HepG2 (cell line): ENCODE results near the gene PRRG3. TPM values are rescaled to one million over a fixed set of nuclear protein-coding genes. Genes with fewer than 3 reads are reported as not detected.

Source experiments
- ATAC-seq: fragments of 200-7000 bp; cut with Tn5 transposase; 3 replicates; pipeline ENCODE4 v1.9.1; 2020; ENCODE audit warnings: mild to moderate bottlenecking, moderate library complexity
- BruUV-seq: library from RNA; stranded (reverse); fragments of 400-500 nt; replicated peaks from 2 replicates; lab custom pipeline; 2021; lab: Mats Ljungman, UMichigan
- CTCF ChIA-PET: fragments of 300-600 bp; formaldehyde crosslinking; extraction: SDS; loops from one replicate; lab custom pipeline; 2021; ENCODE audit warnings: low total read pairs, inconsistent platforms, low intra/inter-chr PET ratio; lab: Yijun Ruan, JAX
- POLR2A ChIA-PET: fragments of 350-600 bp; sonication (Branson Sonifier 250); formaldehyde crosslinking; loops from one replicate; lab custom pipeline; 2020; ENCODE audit warnings: antibody characterized with exemption, inconsistent platforms; lab: Yijun Ruan, JAX
- DNase-seq: peaks from one replicate; pipeline ENCODE4 v3.0.0-alpha.2; 2015; ENCODE audit warnings: low spot score
- FAIRE-seq: peaks from 3 replicates; lab custom pipeline; 2011; peaks lifted over from hg19 to GRCh38; lab: Jason Lieb, UNC
- H2AFZ ChIP-seq: one replicate; pipeline ENCODE4 v1.6.1; 2011; ENCODE audit warnings: low read length, inconsistent platforms
- H3K27ac ChIP-seq: fragments of 300-600 bp; 3 replicates; pipeline ENCODE4 v1.8.0; 2011; ENCODE audit warnings: mixed run types, mild to moderate bottlenecking, mixed read lengths, low read length, inconsistent platforms; ENCODE audit not compliant: insufficient read depth; ENCODE audit errors: extremely low read length
- H3K27me3 ChIP-seq, 2 experiments: fragments of 200-600 bp in 1 of 2; 2 replicates in 1 of 2; 3 replicates in 1 of 2; pipeline versions ENCODE4 v1.6.0 to v1.8.0; 2011; ENCODE audit warnings: low read length in 2 of 2, mild to moderate bottlenecking in 2 of 2, moderate library complexity in 2 of 2, inconsistent platforms in 1 of 2; ENCODE audit not compliant: insufficient read depth in 2 of 2, control insufficient read depth in 1 of 2
- H3K36me3 ChIP-seq, 2 experiments: fragments of 200-600 bp in 1 of 2; replicated peaks in 1 of 2; 2 replicates in 1 of 2; 3 replicates in 1 of 2; pipeline versions ENCODE4 v1.5.1 to v1.8.0; 2011; ENCODE audit warnings: low read length in 2 of 2, inconsistent platforms in 1 of 2; ENCODE audit not compliant: insufficient read depth in 2 of 2, control insufficient read depth in 1 of 2
- H3K4me1 ChIP-seq: 2 replicates; pipeline ENCODE4 v1.5.1; 2012; ENCODE audit warnings: low read length, inconsistent platforms; ENCODE audit not compliant: insufficient read depth
- H3K4me2 ChIP-seq: 2 replicates; pipeline ENCODE4 v1.6.0; 2011; ENCODE audit warnings: low read depth, low read length, inconsistent platforms
- H3K4me3 ChIP-seq, 3 experiments: fragments of 200-600 bp in 1 of 3; sonication (generic), shearing (Covaris generic) in 1 of 3; replicated peaks in 1 of 3; 2 replicates each; pipeline ENCODE4 v1.5.1; 2011 to 2016; ENCODE audit warnings: low read length in 3 of 3, inconsistent platforms in 2 of 3, low read depth in 2 of 3, mild to moderate bottlenecking in 2 of 3, control low read depth in 1 of 3, mixed read lengths in 1 of 3; ENCODE audit not compliant: insufficient read depth in 1 of 3
- H3K79me2 ChIP-seq: one replicate; pipeline ENCODE4 v1.6.1; 2011; ENCODE audit warnings: low read length, inconsistent platforms; ENCODE audit not compliant: insufficient read depth
- H3K9ac ChIP-seq: 2 replicates; pipeline ENCODE4 v1.6.0; 2011; ENCODE audit warnings: mild to moderate bottlenecking, low read depth, low read length, inconsistent platforms; ENCODE audit not compliant: insufficient read depth
- H3K9me3 ChIP-seq: 2 replicates; pipeline ENCODE4 v1.5.1; 2012; ENCODE audit warnings: mild to moderate bottlenecking, low read length
- H4K20me1 ChIP-seq: 2 replicates; pipeline ENCODE4 v1.6.0; 2011; ENCODE audit warnings: inconsistent platforms, mild to moderate bottlenecking, low read length, moderate library complexity; ENCODE audit not compliant: insufficient read depth
- CCDC6 ChIP-seq: sonication (generic); formaldehyde crosslinking; IDR thresholded peaks from 2 replicates; pipeline ENCODE4 v1.8.1; 2022; ENCODE audit warnings: mild to moderate bottlenecking, missing genetic modification reagents, moderate library complexity
- MED13 ChIP-seq: sonication (generic); formaldehyde crosslinking; IDR thresholded peaks from 2 replicates; pipeline ENCODE4 v1.5.0; 2020; ENCODE audit warnings: missing genetic modification reagents
- NFKB2 ChIP-seq: sonication (generic); formaldehyde crosslinking; IDR thresholded peaks from 2 replicates; pipeline ENCODE4 v1.4.0; 2020; ENCODE audit warnings: missing genetic modification reagents, borderline replicate concordance
- SMARCE1 ChIP-seq: fragments of 450-650 bp; IDR thresholded peaks from 2 replicates; pipeline ENCODE4 v1.6.1; 2017; ENCODE audit warnings: borderline replicate concordance
- XRCC5 ChIP-seq: fragments of 200-400 bp; formaldehyde crosslinking; optimal IDR thresholded peaks from 2 replicates; pipeline ENCODE3; 2017; ENCODE audit warnings: mild to moderate bottlenecking, low read length
- ZNF317 ChIP-seq: sonication (generic); formaldehyde crosslinking; IDR thresholded peaks from 2 replicates; pipeline ENCODE4 v1.5.0; 2020; ENCODE audit warnings: mild to moderate bottlenecking, missing genetic modification reagents
- ZNF737 ChIP-seq: sonication (generic); formaldehyde crosslinking; IDR thresholded peaks from 2 replicates; pipeline ENCODE4 v1.5.0; 2020; ENCODE audit warnings: missing genetic modification reagents, mild to moderate bottlenecking, borderline replicate concordance
- in situ Hi-C: cut with HindIII; loops from 2 replicates; pipeline ENCODE4 v1.10.0; 2017; ENCODE audit warnings: low pct_unique_long_range_greater_than_20kb; ENCODE audit not compliant: extremely low pct_ligation_motif_present
- intact Hi-C: fragments of 100-400 bp; cut with micrococcal nuclease; formaldehyde crosslinking; loops from one replicate; pipeline ENCODE4 v1.10.0; 2022; ENCODE audit not compliant: unreplicated experiment
- polyA plus RNA-seq, 8 experiments: library from polyadenylated mRNA; depleted of rRNA in 3 of 8; stranded (reverse) in 7 of 8; unstranded in 1 of 8; fragments of >200 nt; fragmentation: Illumina TruSeq in 4 of 8; extraction: Trizol in 4 of 8; gene quantifications; 2 replicates each; pipeline versions ENCODE4 v1.2.1 to v1.2.3, GENCODE V29; 2011 to 2016; ENCODE audit warnings: low read depth in 4 of 8, missing spikeins in 1 of 8, mixed read lengths in 1 of 8; ENCODE audit not compliant: insufficient read depth in 1 of 8
- total RNA-seq, 5 experiments: library from RNA; depleted of rRNA; stranded (reverse); fragments of >200 nt; fragmentation: Illumina TruSeq; extraction: Trizol; gene quantifications; 2 replicates each; pipeline ENCODE4 v1.2.3, GENCODE V29; 2016; ENCODE audit warnings: low read depth in 1 of 5
- TF ChIP-seq, protein P1 (sequence below): sonication (generic); formaldehyde crosslinking; IDR thresholded peaks from 2 replicates; pipeline ENCODE4 v1.5.0; 2020; ENCODE audit warnings: mild to moderate bottlenecking, missing genetic modification reagents
- TF ChIP-seq, protein P2 (sequence below): sonication (generic); formaldehyde crosslinking; IDR thresholded peaks from 2 replicates; pipeline ENCODE4 v1.4.0; 2020; ENCODE audit warnings: missing genetic modification reagents
- TF ChIP-seq, protein P3 (sequence below): sonication (generic); formaldehyde crosslinking; IDR thresholded peaks from 2 replicates; pipeline ENCODE4 v1.9.0; 2022; ENCODE audit warnings: missing genetic modification reagents, mild to moderate bottlenecking, borderline replicate concordance
- TF ChIP-seq, protein P4 (sequence below): sonication (generic); formaldehyde crosslinking; IDR thresholded peaks from 2 replicates; pipeline ENCODE4 v1.8.0; 2023; ENCODE audit warnings: mild to moderate bottlenecking, missing genetic modification reagents

PRRG3 gene
- total and polyA plus RNA-seq, 2 of the 13 experiments (the other 11 are each of a cell fraction or from before 2014, with no cell fraction given): not detected

DNA sequence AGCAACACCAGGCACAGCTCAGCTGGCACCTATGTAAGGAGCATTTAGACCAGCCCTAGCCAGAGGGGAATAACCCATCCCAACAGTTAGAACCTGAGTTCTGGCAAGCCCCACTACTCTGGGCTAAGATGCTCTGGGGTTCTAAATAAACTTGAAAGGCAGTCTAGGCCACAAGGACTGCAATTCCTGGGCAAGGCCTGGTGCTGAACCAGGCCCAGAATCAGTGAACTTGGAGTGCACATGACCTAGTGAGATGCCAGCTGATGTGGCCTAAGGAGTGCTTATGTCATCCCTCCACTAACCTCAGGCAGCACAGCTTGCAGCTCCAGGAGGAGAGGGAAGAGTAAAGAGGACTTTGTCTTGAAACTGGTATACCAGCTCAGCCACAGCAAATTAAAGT lies 7.6 kb upstream of the PRRG3 start:
- no TSS peak for BruUV-seq
- TF ChIP-seq ZNF737 (CRISPR knock-in tag) (no peak), ZNF317 (CRISPR knock-in tag) (no peak), NFKB2 (no peak), CCDC6 (CRISPR knock-in tag) (no peak), SMARCE1 (no peak), XRCC5 (no peak), MED13 (CRISPR knock-in tag) (no peak)
- TF ChIP-seq, protein P1, sequence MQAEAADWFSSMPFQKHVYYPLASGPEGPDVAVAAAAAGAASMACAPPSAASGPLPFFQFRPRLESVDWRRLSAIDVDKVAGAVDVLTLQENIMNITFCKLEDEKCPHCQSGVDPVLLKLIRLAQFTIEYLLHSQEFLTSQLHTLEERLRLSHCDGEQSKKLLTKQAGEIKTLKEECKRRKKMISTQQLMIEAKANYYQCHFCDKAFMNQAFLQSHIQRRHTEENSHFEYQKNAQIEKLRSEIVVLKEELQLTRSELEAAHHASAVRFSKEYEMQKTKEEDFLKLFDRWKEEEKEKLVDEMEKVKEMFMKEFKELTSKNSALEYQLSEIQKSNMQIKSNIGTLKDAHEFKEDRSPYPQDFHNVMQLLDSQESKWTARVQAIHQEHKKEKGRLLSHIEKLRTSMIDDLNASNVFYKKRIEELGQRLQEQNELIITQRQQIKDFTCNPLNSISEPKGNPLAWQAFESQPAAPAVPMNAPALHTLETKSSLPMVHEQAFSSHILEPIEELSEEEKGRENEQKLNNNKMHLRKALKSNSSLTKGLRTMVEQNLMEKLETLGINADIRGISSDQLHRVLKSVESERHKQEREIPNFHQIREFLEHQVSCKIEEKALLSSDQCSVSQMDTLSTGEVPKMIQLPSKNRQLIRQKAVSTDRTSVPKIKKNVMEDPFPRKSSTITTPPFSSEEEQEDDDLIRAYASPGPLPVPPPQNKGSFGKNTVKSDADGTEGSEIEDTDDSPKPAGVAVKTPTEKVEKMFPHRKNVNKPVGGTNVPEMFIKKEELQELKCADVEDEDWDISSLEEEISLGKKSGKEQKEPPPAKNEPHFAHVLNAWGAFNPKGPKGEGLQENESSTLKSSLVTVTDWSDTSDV (CRISPR knock-in tag): no peak
- TF ChIP-seq, protein P2, sequence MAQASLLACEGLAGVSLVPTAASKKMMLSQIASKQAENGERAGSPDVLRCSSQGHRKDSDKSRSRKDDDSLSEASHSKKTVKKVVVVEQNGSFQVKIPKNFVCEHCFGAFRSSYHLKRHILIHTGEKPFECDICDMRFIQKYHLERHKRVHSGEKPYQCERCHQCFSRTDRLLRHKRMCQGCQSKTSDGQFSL: no peak
- TF ChIP-seq, protein P3, sequence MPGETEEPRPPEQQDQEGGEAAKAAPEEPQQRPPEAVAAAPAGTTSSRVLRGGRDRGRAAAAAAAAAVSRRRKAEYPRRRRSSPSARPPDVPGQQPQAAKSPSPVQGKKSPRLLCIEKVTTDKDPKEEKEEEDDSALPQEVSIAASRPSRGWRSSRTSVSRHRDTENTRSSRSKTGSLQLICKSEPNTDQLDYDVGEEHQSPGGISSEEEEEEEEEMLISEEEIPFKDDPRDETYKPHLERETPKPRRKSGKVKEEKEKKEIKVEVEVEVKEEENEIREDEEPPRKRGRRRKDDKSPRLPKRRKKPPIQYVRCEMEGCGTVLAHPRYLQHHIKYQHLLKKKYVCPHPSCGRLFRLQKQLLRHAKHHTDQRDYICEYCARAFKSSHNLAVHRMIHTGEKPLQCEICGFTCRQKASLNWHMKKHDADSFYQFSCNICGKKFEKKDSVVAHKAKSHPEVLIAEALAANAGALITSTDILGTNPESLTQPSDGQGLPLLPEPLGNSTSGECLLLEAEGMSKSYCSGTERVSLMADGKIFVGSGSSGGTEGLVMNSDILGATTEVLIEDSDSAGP: no peak
- TF ChIP-seq, protein P4, sequence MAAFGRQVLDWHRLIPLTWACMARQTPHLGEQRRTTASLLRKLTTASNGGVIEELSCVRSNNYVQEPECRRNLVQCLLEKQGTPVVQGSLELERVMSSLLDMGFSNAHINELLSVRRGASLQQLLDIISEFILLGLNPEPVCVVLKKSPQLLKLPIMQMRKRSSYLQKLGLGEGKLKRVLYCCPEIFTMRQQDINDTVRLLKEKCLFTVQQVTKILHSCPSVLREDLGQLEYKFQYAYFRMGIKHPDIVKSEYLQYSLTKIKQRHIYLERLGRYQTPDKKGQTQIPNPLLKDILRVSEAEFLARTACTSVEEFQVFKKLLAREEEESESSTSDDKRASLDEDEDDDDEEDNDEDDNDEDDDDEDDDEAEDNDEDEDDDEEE (CRISPR knock-in tag): no peak
- H2AFZ ChIP-seq: no peak overlapping the region
- no peak for FAIRE-seq
- H3K27ac ChIP-seq: no peak overlapping the region
- in situ Hi-C loops: loop anchor here (25.0 kb wide), 1 partner anchor 175 kb away; no protein-coding TSS in a partner anchor
- no peaks in the 10 kb centered on the region; a peak in 1 of 5 replicates for H3K27me3 ChIP-seq
- no peak for DNase-seq
- no peak for ATAC-seq
- no peak overlapping the region for H3K4me3 ChIP-seq
- no peak overlapping the region for H3K9ac ChIP-seq
- ChIA-PET CTCF (no interaction called here), POLR2A (no interaction called here)
- no peaks in the 10 kb centered on the region for H3K79me2 ChIP-seq
- H3K4me2 ChIP-seq: no peak overlapping the region
- intact Hi-C loops: no loop called here
- H3K4me1 ChIP-seq: no peaks in the 10 kb centered on the region
- no peaks in the 10 kb centered on the region for H4K20me1 ChIP-seq
- H3K9me3 ChIP-seq: no peaks in the 10 kb centered on the region
- no peaks in the 10 kb centered on the region for H3K36me3 ChIP-seq
